ENCODE measurements around the gene ICE1.

The ICE1 gene

DNA sequence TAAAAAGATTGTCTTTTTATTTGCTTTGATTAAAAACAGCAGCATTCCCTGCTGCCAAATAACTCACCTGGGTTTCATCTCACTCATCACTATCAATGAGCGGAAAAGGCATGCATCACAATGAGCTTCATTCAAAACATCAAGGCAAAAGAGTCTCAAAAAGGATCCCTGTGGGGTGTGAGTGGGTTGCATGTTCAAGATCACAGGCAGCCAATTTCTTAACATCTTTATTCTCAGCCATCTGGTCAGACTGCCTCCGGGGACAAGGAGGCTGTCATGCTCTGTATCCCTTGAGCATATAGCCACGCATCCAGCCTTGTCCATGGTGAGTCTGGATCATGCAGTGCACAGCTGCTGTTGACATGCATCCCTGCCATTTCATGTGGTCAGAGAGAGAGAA is 117.1 kb downstream of the ICE1 start:
- DNase-seq, result no peak

All from COR-L47 (cell line).